HG03135 (cell line): ENCODE measurements around the gene KCNIP1.
"Not testable (repeated sequence)": the region's sequence is repeated elsewhere in the genome, so short reads cannot be mapped to it uniquely, and the experiment has no call there.

Experiments used
- ATAC-seq: cut with Tn5 transposase; IDR thresholded peaks from one replicate; pipeline ENCODE4 v1.9.1; 2021; ENCODE audit warnings: mild to moderate bottlenecking, moderate library complexity; ENCODE audit not compliant: unreplicated experiment

KCNIP1 gene

DNA sequence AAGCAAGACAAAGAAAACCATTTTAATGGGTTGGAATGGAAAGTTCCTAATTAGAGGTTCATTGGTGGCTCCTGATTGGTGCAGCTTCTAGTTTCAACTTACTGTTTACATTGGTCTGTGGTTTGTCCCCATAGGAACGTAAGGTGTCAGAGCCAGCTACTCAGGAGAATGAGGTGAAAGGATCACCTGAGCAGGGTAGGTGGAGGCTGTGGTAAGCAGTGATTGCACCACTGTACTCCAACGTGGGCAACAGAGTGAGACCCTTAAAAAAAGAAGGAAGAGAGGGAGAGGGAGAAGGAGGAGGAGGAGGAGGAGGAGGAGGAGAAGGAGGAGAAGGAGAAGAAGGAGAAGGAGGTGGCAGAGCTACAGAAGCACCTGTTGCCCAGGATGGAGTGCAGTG is 30.4 kb downstream of the KCNIP1 start:
- no peak for ATAC-seq

- no peak for ATAC-seq
Observed at GRCh38 chr5:170534941-170535340, 31.1 kb downstream of the KCNIP1 start.

- ATAC-seq, result no peak
Observed at GRCh38 chr5:170536525-170536924, 32.7 kb downstream of the KCNIP1 start.

- no peak for ATAC-seq
Observed at GRCh38 chr5:170537451-170538095, 33.8 kb downstream of the KCNIP1 start.

DNA sequence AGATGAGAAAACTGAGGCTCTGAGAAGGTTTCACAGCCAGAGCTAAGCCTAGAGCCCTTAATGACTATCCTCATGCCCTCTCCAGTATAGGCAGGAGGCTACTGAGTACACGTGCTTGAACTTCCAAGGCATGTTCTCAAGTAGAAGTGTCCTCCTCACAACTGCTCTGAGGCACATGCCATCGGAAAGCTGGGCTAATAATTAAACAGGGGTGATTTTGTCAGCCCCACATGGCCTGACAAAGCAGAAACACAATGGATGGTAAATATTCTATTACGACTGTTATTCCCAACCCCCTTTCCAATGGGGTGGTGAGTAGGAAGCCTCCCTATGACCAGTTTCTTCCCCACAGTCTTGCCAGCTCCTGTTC is 34.3 kb downstream of the KCNIP1 start:
- no peak for ATAC-seq

- ATAC-seq, result no peak
Observed at GRCh38 chr5:170538696-170539586, 35.1 kb downstream of the KCNIP1 start.

- no peak for ATAC-seq
Observed at GRCh38 chr5:170540271-170540670, 36.5 kb downstream of the KCNIP1 start.

- no peak for ATAC-seq
Observed at GRCh38 chr5:170541146-170541769, 37.4 kb downstream of the KCNIP1 start.

DNA sequence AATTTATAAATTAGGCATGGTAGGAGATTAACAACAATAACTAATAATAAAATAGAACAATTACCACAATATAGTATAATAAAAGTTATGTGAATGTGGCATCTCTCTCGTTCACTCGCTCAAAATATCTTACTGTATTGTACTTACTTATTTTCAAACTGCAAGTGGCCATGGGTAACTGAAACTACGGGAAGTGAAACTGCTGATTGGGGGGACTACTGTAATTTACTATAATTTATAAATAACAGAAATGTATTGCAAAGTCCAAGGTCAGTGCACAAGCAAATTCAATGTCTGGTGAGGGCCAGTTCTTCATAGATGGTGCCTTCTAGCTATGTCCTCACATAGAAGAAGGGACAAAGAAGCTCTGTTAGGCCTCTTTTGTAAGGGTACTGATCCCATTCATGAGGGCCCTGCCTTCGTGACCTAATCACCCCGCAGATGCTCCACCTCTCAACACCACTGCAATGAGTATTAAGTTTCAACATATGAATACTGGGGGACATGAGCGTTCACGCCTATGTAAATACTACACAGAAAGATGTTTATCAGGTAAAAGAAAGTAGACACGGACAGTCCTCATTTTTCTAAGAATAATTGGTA is 39.0 kb downstream of the KCNIP1 start:
- ATAC-seq, result no peak

DNA sequence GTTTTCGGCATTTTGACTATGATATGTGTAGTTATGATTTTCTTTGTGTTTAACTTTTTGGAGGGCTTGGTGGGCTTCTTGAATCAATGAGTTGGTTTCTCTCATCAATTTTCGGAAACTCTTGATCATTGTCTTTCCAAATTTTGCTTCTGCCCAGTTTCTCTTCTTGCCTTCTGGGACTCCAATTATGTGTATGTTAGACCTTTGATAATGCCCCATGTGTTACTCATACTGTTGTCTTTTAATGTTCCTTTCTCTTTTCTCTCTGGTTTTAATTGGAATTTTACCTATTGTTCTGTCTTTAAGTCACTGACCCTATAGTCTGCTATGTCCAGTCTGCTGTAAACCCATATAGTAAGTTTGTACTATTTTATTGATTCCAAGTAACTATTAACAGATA is 41.5 kb downstream of the KCNIP1 start:
- ATAC-seq, result no peak

DNA sequence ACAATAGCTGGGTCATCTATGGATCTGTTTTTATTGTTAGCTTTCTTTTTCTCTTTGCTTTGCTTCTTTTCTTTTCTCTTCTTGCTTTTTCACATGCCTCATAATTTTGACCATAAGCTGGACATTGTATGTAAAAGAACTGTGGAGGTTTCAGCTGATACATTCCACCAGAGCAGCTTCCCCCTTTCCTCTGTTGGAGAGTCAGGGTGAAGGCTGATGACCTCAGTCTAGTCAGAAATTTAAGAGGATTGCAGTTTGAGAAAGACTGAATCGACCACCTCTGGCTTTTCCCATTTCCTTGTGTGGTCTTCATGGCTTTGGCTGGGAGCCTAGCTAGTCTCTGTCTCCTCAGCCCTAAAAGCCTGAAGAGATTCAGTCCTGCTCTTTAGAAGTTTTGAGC is 42.0 kb downstream of the KCNIP1 start:
- no peak for ATAC-seq

GRCh38 chr5:170546282-170546681 is 42.5 kb downstream of the KCNIP1 start:
- no peak for ATAC-seq

DNA sequence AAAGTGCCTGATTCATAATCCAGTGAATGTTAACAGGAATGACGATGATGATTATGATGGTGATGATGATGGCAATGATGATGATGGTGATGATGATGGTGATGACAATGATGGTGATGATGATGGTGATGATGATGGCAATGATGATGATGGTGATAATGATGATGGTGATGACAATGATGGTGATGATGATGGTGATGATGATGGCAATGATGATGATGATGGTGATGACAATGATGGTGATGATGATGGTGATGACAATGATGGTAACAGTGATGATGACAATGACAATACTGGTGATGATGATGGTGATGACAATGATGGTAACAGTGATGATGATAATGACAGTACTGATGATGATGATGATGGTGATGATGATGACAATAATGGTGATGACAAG is 46.6 kb downstream of the KCNIP1 start:
- not testable (repeated sequence) for ATAC-seq

- ATAC-seq, result no peak
Observed at GRCh38 chr5:170551076-170551475, 47.3 kb downstream of the KCNIP1 start.

GRCh38 chr5:170551622-170552021 is 47.8 kb downstream of the KCNIP1 start:
- ATAC-seq, result no peak

- ATAC-seq, result no peak
Observed at GRCh38 chr5:170552621-170553115, 48.8 kb downstream of the KCNIP1 start.

DNA sequence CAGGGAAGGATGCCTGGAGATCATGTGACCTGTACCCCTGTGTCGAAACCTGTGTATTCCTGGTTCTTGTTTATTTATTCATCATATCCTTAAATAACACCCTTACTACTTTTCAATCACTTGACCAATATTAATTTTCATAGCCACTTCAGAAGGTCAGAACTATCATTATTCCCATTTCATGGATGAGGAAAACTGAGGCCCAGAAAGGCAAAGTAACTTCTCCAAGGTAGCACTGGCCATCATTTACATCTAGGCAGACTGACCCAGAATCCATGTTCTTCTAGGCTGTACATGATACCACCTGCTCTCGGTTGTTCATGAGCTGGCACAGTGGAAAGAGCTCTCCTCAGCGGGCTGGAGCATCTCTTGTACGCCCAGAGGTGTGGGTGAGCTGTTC is 49.4 kb downstream of the KCNIP1 start:
- no peak for ATAC-seq

GRCh38 chr5:170554521-170555267 is 50.9 kb downstream of the KCNIP1 start:
- no peak for ATAC-seq

DNA sequence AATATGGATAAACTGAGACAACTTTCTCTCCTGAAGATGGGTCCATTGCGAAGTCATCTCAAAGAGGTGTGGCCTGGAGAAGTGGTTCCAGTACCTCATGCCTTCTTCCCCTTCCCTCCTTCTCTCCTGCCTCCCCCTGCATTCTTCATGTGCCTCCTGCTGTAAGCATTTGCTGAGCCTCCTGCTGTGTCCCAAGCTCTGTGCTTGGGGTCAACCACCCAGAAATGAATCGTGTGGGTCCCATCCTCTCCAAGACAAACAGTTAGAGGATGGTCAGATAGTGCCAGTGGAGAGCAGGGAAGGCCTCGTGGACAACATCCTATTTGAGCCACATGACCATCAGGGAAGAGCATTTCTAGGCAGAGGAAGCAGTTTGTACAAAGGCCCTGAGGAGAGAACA is 53.5 kb downstream of the KCNIP1 start:
- no peak for ATAC-seq

DNA sequence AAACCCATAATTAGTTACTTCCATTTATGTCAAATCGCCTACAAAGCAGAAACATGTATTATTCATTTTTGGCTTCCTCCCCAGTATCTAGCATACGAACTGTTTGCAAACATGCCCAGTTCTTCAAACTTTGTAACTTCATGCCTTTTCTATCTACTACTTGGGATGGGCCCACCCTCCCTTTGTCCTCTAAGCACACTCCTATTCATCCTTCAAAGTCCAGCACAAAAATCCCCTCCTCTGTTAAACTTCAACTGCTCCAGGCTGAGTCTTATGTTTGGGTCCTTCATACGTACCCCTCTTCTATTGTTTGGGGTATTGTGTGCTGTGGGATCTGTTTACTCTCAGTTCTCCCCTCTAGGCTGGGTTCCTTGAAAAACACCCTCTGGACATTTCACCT is 55.5 kb downstream of the KCNIP1 start:
- ATAC-seq, result no peak

GRCh38 chr5:170560938-170561337 is 57.1 kb downstream of the KCNIP1 start:
- ATAC-seq, result no peak
